OCI-LY1 (cell line): ENCODE measurements around the gene DIP2B.

ENCODE experiments used
- EZH2 ChIP-seq: fragments of 200-600 bp; sonication (generic), shearing (Covaris generic); IDR thresholded peaks from 2 replicates; pipeline ENCODE4 v1.8.0; 2017; ENCODE audit warnings: borderline replicate concordance, mixed run types, mild to moderate bottlenecking, antibody characterized with exemption, low read length, moderate library complexity, mixed read lengths
- TF ChIP-seq, protein P1 (sequence below): fragments of 200-600 bp; sonication (generic), shearing (Covaris generic); IDR thresholded peaks from 2 replicates; pipeline ENCODE4 v1.5.1; 2017; ENCODE audit warnings: mild to moderate bottlenecking, antibody characterized with exemption, low read length, moderate library complexity, mixed read lengths

- TF ChIP-seq, protein P1, sequence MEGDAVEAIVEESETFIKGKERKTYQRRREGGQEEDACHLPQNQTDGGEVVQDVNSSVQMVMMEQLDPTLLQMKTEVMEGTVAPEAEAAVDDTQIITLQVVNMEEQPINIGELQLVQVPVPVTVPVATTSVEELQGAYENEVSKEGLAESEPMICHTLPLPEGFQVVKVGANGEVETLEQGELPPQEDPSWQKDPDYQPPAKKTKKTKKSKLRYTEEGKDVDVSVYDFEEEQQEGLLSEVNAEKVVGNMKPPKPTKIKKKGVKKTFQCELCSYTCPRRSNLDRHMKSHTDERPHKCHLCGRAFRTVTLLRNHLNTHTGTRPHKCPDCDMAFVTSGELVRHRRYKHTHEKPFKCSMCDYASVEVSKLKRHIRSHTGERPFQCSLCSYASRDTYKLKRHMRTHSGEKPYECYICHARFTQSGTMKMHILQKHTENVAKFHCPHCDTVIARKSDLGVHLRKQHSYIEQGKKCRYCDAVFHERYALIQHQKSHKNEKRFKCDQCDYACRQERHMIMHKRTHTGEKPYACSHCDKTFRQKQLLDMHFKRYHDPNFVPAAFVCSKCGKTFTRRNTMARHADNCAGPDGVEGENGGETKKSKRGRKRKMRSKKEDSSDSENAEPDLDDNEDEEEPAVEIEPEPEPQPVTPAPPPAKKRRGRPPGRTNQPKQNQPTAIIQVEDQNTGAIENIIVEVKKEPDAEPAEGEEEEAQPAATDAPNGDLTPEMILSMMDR = no peak
- TF ChIP-seq EZH2 = no peak
Observed at GRCh38 chr12:50595667-50596066, 90.9 kb downstream of the DIP2B start.
